GM12878 (cell line): ENCODE measurements around the gene ADNP2.

Experiments used
- EP300 ChIP-seq, 2 experiments: fragments of 150-350 bp in 1 of 2; IDR thresholded peaks; 2 replicates each; pipeline ENCODE4 v1.6.1; 2011 to 2012; ENCODE audit warnings: low read depth in 2 of 2, low read length in 2 of 2, borderline replicate concordance in 1 of 2, improper control_type of control experiment in 1 of 2, inconsistent platforms in 1 of 2; ENCODE audit not compliant: control insufficient read depth in 1 of 2
- FOXM1 ChIP-seq: IDR thresholded peaks from 2 replicates; pipeline ENCODE4 v1.6.1; 2012; ENCODE audit warnings: low read depth, mild to moderate bottlenecking, inconsistent platforms, low read length, moderate library complexity
- KDM1A ChIP-seq: fragments of 200-600 bp; sonication (generic); IDR thresholded peaks from 2 replicates; pipeline ENCODE4 v1.6.1; 2016; ENCODE audit warnings: borderline replicate concordance
- POLR2A ChIP-seq: IDR thresholded peaks from 2 replicates; pipeline ENCODE4 v1.6.1; 2011; ENCODE audit warnings: low read depth, mild to moderate bottlenecking, low read length
- POU2F2 ChIP-seq: IDR thresholded peaks from 3 replicates; pipeline ENCODE4 v1.6.1; 2011; ENCODE audit warnings: low read depth, mild to moderate bottlenecking, low read length, borderline replicate concordance
- RAD51 ChIP-seq: fragments of 450-650 bp; IDR thresholded peaks from 2 replicates; pipeline ENCODE4 v1.6.1; 2016; ENCODE audit warnings: moderate library complexity, mild to moderate bottlenecking, inconsistent platforms
- TAF1 ChIP-seq: IDR thresholded peaks from 2 replicates; pipeline ENCODE4 v1.6.1; 2011; ENCODE audit warnings: mild to moderate bottlenecking, low read depth, low read length, borderline replicate concordance
- YY1 ChIP-seq: IDR thresholded peaks from 2 replicates; pipeline ENCODE4 v1.6.1; 2011; ENCODE audit warnings: low read depth, mild to moderate bottlenecking, low read length
- TF ChIP-seq, protein P1 (sequence below), 3 experiments: IDR thresholded peaks in 2 of 3; conservative IDR thresholded peaks in 1 of 3; 2 replicates each; pipeline ENCODE4 v1.5.1; 2011; ENCODE audit warnings: low read depth in 3 of 3, low read length in 3 of 3, mild to moderate bottlenecking in 3 of 3, control low read depth in 2 of 3, moderate library complexity in 2 of 3, inconsistent platforms in 1 of 3, mixed read lengths in 1 of 3; ENCODE audit not compliant: control insufficient read depth in 2 of 3, insufficient read depth in 1 of 3; ENCODE audit errors: extremely low read depth in 1 of 3

- TF ChIP-seq, protein P1, sequence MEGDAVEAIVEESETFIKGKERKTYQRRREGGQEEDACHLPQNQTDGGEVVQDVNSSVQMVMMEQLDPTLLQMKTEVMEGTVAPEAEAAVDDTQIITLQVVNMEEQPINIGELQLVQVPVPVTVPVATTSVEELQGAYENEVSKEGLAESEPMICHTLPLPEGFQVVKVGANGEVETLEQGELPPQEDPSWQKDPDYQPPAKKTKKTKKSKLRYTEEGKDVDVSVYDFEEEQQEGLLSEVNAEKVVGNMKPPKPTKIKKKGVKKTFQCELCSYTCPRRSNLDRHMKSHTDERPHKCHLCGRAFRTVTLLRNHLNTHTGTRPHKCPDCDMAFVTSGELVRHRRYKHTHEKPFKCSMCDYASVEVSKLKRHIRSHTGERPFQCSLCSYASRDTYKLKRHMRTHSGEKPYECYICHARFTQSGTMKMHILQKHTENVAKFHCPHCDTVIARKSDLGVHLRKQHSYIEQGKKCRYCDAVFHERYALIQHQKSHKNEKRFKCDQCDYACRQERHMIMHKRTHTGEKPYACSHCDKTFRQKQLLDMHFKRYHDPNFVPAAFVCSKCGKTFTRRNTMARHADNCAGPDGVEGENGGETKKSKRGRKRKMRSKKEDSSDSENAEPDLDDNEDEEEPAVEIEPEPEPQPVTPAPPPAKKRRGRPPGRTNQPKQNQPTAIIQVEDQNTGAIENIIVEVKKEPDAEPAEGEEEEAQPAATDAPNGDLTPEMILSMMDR (IDR thresholded peaks at IDR 0.05 in 2 of 3, conservative IDR thresholded peaks at IDR 0.05 in 1 of 3; ENCODE audit: control insufficient read depth in 2 of 3, extremely low read depth in 1 of 3, insufficient read depth in 1 of 3, low read depth in 3 of 3, low read length in 3 of 3), result no peak
- no peak for TF ChIP-seq RAD51
- TF ChIP-seq POU2F2, result no peak
- TF ChIP-seq POLR2A, result no peak
- TF ChIP-seq KDM1A, result no peak
- TF ChIP-seq TAF1, result no peak
- no peak for TF ChIP-seq FOXM1
- no peak for TF ChIP-seq YY1
- TF ChIP-seq EP300 (IDR thresholded peaks at IDR 0.05; ENCODE audit: borderline replicate concordance in 1 of 2, control insufficient read depth in 1 of 2, low read depth in 2 of 2, low read length in 2 of 2), result no peak
Measured at GRCh38 chr18:80086281-80086680, 22.8 kb upstream of the ADNP2 start.
